ENCODE data around the gene NTN1.

NTN1 gene

GRCh38 chr17:9004961-9005285, 16.4 kb upstream of the NTN1 start:
- DNase-seq, result no peak

- no peak for DNase-seq
These were observed 15.0 kb upstream of the NTN1 start for GRCh38 chr17:9006175-9006767.

DNA sequence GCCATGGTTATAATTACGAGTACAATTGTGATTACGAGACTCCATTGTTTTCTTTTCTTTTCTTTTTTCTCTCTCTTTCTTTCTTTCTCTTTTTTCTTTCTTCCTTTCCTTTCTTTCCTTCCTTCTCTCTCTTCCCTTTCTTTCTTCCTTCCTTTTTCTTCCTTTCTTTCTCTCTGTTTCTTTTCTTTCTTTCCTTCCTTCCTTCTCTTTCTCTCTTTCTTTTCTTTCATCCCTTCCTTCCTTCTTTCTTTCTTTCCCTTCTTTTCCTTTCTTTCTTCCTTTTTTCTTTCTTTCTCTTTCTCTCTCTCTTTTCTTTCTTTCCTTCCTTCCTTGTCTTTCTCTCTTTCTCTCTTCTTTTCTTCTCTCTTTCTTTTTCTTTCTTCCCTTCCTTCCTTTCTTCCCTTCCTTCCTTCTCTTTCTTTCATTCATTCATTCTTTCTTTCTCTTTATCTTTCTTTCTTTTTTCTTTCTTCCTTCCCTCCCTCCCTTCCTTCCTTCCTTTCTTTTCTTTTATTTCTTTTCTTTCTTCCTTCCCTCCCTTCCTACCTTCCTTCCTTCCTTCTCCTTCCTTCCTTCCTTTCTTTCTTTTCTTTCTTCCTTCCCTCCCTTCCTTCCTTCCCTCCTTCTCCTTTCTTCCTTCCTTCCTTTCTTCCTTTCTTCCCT, 14.1 kb upstream of the NTN1 start:
- no peak for DNase-seq

- DNase-seq, result no peak
These were observed 12.2 kb upstream of the NTN1 start for GRCh38 chr17:9009096-9009495.

DNA sequence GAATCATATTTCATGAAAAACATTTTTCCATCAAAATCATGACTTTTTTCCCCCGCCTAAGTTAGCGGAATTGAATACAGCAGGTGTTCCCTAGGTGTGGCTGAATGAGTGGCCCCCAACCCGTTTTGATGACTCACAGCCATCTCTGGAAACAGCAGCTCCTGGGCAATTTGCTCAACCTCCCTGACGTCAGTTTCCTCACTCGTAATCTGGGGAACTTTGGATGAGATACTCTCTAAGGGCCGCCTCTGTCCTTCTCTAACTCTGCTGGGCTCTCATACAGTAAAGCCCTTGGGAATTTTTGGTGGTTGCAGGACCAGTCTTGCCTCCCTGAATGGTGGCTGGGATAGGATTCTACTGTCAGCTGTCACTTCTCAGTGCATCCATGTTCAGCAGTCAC, 11.6 kb upstream of the NTN1 start:
- DNase-seq, result no peak

DNA sequence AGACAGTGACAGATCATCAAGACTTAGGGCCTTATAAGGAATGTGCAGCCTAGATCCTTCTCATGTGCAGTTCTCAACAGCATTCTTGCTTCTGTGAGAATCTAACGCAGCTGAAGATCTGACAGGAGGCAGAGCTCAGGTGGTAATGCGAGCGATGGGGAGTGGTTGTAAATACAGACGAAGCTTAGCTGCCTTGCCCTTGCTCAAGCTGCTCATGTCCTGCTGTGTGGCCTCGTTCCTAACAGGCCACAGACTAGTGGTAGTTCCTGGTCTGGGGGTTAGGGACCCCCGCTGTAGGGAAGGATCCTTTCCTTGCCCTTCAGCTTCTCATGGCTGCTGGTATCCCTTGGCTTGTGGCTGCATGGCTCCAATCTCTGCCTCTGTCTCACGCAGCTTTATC, 10.3 kb upstream of the NTN1 start:
- no peak for DNase-seq

DNA sequence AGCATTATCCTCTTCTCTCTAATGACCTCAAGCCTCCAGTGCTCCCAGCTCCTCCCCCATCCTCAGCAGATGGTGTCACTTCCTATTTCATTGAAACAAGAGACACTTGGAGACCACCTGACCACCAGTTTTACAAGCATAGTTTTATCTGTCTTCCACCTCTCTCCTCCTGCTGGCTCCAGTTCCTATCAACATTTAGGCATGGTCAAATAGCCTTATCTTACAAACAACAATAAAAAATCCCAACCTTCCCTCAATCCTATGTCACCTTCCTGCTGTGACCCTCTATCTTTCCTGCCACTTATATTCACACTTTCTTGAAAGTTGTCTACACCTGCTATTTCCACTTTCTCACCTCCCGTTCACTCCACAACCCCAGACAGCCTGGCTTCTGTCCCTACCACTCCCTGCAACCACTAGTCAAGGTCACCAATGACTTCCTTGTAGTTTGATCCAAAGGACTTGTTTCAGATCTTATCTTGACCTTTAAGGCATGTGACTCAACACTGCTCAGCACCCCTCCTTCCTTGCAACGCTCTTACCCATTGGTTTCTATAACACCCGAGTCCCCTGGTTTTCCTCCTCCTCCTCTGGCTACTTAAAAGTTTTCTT, 4.3 kb upstream of the NTN1 start:
- DNase-seq, result no peak

GRCh38 chr17:9018726-9019125, 2.6 kb upstream of the NTN1 start:
- DNase-seq, result no peak

DNA sequence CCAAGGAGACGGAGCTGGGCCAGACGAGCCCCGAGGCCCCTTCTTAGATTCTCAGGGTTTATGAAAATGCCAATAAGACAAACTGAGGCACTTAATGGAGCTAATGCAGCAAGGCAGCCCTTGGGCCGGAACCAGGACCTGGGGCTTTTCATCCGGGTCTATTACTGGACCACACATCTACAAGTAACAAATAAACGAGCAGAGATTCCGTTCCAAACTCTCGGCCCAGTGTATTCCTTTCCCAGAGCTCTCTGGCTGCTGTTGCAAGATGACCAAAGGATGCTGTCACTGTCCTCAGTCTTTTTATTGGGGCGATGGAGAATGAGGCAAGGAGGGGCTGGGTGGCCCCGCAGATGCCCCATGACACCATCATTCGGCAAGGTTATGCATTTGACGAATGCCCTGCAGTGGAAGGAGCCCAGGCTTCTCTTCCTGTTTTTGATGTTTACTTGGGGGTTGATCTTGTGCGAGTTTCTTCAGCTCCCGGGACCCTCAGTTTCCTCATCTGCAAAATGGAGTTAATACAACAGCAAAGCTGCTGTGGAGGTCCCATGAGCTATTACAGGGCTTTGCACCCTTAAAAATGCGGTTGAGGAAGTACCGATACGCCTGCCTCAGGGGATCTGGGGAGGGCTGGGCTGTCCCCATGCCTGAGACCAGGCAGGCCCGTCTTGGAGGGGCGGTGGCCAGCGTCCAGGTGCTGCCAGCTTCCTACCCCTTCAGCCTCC, 1.1 kb upstream of the NTN1 start:
- DNase-seq, result no peak

GRCh38 chr17:9020824-9021157, 519 bp upstream of the NTN1 start:
- DNase-seq, result no peak

- DNase-seq, result peak in 2 of 58 donors; percentile 9 to 31
These were observed 772 bp downstream of the NTN1 start for GRCh38 chr17:9021992-9022572.

DNA sequence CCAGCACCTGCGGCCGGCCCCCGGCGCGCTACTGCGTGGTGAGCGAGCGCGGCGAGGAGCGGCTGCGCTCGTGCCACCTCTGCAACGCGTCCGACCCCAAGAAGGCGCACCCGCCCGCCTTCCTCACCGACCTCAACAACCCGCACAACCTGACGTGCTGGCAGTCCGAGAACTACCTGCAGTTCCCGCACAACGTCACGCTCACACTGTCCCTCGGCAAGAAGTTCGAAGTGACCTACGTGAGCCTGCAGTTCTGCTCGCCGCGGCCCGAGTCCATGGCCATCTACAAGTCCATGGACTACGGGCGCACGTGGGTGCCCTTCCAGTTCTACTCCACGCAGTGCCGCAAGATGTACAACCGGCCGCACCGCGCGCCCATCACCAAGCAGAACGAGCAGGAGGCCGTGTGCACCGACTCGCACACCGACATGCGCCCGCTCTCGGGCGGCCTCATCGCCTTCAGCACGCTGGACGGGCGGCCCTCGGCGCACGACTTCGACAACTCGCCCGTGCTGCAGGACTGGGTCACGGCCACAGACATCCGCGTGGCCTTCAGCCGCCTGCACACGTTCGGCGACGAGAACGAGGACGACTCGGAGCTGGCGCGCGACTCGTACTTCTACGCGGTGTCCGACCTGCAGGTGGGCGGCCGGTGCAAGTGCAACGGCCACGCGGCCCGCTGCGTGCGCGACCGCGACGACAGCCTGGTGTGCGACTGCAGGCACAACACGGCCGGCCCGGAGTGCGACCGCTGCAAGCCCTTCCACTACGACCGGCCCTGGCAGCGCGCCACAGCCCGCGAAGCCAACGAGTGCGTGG, 1.5 kb downstream of the NTN1 start:
- no peak for DNase-seq

GRCh38 chr17:9023392-9024218, 2.3 kb downstream of the NTN1 start:
- DNase-seq, result no peak

GRCh38 chr17:9024497-9024896, 3.2 kb downstream of the NTN1 start:
- no peak for DNase-seq

DNA sequence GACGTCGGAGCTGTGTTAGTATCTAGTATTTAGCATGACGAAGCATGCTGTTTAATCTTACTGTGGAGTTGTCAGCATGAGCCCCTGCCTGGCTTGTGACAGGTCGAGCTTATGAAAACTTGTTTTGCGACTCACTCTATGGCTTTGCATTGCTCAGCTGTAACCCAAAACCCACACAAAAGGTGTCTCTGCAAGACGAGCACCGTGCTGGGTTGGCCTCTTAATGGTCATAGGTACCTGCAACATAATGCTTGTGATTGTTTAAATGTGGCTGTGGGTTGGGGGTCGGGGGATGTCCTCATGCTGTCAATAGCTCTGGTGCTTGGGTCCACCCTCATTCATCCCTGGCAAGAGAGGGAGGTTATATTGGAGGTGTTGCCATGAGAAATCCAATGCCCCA, 5.4 kb downstream of the NTN1 start:
- no peak for DNase-seq

- DNase-seq, result no peak
These were observed 7.1 kb downstream of the NTN1 start for GRCh38 chr17:9028202-9028987.

DNA sequence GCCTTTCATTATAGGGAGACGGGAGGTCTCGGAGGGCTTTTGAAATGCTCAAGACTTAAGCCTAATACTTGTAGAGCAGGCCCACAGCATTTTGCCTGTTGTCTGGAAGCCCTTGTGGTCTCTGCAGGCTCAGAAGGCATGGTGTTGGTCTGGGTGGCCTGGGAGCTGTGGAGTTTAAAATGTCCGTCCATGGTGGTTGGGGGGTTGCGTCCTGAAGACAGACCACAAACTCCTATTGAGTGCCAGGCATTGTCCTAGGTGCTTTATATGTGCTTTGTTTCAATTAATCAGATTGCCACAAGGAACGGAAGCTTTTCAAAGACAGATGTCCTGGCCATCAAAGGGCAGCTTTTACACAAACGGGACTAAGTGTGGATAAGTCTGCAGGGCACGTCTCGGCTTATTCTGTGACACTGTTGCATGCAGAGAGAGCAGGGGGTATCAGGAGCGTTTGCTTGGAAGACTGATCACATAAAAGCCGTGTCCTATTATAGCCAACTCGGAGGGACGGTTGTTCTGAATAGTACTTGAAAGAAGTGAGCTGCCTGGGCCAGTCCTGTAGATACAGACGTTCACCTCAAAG, 7.8 kb downstream of the NTN1 start:
- no peak for DNase-seq

GRCh38 chr17:9032151-9032550, 10.8 kb downstream of the NTN1 start:
- no peak for DNase-seq

DNA sequence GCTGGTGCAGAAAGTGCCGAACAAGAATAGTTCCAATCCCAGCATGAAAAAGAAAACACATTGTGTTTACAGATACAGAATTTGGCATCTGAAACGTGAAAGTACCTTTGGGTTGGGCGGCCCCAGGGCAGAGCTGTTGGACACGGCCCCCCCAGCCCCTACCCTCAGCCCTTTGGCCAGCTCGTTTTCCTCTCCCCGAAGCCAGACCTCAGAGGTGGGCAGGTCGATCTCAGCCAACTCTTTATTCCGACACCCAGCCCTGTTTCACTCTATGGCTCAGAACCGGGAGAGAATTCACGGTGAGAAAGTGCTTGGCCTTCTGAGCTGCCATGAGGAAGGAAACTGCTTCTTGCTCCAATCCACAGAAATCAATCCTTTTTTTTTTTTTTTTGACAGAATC, 11.3 kb downstream of the NTN1 start:
- DNase-seq, result no peak

Data from anterior cingulate cortex (tissue), 58 donors.